Measurements from ENCODE around the gene DPF1.

Gene DPF1

DNA sequence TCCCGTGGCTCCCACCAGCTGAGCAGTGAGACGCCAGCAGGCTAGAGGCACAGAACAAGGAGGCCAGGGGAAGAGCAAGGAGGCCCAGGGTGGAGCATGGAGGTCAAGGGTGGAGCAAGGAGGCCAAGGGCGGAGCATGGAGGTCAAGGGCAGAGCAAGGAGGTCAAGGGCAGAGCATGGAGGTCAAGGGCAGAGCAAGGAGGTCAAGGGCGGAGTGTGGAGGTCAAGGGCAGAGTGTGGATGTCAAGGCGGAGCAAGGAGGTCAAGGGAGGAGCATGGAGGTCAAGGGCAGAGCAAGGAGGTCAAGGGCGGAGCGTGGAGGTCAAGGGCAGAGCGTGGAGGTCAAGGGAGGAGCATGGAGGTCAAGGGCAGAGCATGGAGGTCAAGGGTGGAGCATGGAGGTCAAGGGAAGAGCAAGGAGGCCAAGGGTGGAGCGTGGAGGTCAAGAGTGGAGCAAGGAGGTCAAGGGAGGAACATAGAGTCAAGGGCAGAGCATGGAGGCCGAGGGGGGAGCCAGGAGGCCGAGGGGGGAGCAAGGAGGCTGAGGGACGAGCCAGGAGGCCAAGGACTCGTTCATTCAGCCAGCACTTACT lies 27.7 kb downstream of the DPF1 start:
- no peak for DNase-seq

DNA sequence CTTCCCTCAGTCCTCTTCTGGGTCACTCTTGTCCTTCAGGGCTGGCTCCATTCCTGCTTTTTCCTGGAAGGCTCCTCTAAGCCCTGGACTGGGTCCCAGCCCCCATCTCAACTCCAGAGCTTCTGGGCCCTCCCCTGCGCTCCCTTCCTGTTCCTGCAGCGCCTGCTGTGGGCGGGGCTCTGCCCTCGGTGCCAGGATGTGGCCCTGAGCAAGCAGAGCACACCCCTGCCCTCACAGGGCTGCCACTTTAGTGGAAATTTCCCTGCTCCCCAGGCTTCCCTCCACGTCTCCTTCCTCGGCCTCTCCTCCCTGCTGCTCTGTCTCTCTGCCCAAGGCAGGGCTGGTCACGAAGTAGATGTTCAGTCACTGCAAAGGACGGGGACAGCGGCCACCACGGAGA lies 28.8 kb downstream of the DPF1 start:
- no peak for DNase-seq

DNA sequence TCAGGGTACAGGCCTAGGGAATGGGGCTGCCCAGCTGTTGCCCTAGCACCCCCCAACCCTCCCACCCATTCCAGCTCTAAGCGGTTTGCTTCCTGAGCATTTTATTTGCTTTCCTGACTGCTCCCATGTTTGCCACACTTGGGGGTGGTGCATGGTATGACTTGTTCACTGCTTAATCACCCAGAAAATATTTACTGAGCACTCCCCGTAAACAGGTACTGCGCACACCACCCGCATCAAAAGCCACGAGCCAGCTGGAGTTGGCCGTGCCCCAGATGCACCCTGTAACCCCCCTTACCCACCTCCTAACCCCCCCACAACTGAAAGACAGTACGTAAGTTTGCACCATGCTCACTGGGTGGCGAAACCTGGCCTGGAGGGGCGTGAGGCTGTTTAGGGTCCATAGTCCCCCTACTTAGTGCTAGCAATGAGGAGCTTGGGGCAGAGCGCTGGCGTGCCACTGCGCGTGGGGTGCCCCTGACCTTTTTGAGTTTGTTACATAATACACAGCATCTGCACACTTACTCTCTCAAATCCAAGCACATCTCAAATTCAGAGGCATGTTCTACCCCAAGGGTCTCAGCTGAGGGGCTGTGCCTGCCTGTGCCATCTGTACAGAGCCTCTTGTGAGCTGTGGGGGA lies 29.8 kb downstream of the DPF1 start:
- DNase-seq: no peak

DNA sequence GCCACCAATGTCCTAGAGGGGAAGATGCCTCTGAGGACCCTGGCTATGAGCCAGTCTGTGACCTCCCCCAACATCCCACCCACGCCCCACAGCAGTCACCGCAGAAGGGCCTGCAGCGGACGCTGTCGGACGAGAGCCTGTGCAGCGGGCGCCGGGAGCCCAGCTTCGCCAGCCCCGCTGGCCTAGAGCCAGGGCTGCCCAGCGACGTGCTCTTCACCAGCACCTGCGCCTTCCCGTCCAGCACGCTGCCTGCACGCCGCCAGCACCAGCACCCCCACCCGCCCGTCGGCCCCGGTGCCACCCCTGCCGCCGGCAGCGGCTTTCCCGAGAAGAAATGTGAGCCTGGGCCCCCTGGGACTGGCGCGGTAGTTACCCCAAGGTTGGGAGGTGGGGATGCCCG lies 30.6 kb downstream of the DPF1 start:
- no peak for DNase-seq

DNA sequence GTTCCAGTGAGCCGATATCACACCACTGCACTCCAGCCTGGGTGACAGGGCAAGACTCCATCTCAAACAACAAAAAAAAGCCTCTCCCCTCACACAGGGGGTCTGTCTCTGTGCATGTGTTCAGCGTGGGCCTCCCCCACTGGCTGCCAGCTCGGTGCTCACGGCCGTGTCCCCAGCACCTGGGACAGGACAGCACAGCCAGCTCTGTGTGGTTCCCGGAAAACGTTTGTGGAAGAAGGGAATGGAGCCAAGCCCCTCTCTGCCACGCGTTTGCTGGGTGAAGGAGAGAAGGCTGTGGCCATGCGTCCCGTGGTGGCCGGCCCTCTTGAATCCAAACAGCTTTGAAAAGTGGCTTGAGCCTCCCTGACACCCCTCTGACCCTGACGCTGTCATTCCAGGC lies 32.3 kb downstream of the DPF1 start:
- DNase-seq: no peak

DNA sequence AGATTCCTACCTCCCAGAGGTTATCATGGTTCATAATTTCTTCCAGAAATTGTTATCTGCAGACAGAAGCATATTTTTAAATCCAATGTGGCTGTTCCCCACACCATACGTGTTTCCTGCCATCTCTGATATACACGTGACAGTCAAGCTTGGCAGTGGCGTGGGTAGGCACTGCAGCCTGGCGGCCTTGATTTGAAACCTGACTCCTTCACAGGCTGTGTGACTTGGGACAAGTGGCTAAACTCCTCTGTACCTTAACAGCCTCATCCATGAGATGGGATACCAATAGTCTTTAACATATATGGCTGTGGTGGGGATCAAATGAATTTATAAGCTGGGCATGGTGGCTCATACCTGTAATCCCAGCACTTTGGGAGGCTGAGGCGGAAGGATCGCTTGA lies 33.2 kb downstream of the DPF1 start:
- DNase-seq: no peak

DNA sequence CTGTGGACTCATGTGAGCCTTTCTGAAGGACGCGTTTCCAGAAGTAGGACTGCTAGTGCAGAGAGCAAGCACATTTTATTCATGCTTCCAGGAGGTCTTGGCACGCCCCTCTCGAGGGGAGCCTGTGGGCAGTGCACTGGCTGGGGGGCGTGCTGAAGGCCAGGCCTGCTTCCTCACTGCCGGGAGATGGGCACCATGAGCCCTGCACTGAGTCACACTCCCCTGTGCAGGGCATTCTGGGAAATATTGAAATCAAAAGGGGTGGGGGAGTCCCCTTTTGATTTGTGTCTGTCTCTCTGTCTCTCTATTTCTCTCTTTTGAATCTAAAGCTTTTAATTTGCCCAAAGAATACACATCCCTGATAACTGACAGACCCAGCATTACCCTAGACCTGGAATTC lies 34.0 kb downstream of the DPF1 start:
- no peak for DNase-seq

DNA sequence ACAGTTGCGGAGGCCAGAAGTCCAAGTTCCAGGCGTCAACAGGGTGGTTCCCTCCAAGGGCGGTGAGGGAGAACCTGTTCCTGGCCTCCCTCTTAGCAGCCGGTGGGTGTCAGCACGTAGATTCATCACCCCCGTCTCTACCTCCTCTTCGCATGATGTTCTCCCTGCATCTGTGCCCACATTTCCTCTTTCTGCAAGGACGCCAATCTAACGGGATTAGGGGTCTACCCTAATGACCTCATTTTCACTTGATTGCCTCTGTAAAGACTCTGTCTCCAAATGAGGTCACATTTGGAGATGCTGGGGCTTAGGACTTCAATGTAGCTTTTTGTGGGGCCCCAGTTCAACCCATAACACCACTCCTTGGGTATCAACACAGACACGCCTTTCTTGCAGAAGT lies 38.5 kb downstream of the DPF1 start:
- DNase-seq: no peak

DNA sequence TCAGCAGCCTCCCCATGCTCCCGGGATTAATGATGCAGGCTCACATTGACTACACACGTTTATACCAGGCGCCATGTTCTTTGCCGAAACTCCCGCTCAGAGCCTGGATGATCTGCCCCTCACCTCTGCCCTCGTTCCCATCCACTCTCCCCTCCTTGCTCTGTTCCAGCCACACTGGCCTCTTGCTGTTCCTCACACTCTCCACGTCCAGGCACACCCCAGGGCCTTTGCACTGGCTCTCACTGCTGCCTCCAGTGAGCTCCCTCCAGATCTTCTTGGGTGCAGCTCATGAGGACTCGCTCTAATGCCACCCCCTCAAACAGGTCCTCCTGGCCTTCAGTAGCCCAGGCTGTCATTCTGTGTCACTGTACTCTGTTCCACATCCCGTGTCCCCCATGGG lies 39.2 kb downstream of the DPF1 start:
- DNase-seq: no peak

DNA sequence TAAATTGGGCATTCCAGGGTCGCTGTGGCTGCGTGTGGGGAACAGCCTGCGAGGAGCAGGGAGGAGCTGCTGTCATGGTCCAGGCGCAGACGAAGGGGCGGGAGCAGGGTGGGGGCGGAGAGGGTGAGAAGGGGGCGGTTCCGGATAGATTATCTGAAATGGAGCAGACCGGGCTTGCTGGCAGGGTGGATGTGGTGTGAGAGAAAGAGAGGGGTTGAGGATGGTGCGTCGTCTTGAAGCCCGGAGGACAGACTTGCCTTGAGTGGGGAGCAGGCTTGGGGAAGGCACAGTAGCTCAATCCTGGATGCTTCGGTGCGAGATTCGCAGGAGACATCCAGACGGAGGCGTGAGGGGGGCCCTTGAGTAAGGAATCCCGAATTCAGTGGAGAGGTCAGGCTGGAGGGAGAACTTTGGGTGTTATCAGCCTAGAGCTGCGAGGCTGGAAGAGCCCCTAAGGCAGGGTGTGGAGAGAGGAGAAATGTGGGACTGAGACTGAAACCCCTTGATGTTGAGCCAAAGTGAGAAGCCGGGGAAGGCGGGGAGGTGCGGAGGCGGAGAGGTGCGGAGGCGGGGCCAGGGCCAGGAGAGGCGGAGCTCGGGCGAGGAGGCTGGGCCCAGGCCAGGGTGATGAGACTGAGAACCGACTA lies 40.6 kb downstream of the DPF1 start:
- no peak for DNase-seq

DNA sequence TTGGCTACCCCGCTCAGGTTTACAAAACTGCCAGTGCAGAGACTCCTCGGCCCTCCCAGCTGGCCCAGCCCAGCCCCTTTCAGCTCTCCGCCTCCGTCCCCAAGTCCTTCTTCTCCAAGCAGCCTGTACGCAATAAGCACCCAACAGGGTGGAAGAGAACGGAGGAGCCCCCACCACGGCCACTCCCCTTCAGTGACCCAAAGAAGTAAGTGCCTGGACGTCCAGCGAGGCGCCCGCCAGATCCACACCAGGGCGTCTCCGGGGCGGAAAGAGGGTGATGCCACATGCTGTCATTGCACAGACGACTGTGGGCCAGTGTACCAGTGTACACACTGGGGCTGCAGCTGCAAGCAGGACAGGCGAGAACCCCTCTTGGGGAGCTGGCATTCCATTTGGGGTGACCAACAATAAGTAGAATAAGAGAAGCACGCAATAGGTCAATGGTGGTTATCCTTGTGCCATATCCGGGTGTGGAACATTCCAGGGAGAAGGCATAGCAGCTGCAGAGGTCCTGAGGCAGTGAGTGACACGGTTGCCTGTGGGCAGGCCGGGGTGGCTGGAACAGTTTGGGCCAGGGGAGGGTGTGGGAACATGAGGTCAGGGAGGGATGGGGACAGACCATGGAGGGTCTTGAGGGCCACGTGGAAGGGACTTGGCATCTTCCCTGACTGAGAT lies 41.3 kb downstream of the DPF1 start:
- DNase-seq: no peak

DNA sequence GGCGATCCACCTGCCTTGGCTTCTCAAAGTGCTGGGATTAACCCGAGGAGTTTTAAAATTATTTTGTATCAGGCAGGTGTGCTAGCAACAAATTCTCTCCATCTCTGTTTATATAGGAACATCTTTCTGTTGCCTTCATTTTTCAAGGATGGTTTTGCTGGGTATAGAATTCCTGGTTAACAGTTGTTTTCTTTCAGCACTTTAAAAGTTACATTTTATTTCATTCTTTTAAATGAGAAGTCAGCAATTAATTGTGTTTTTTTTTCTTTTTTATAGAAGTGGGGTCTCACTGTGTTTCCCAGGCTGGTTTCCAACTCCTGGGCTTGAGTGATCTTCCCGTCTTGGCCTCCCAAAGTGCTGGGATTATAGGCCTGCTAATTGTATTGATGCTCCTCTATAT lies 44.0 kb downstream of the DPF1 start:
- no peak for DNase-seq

DNA sequence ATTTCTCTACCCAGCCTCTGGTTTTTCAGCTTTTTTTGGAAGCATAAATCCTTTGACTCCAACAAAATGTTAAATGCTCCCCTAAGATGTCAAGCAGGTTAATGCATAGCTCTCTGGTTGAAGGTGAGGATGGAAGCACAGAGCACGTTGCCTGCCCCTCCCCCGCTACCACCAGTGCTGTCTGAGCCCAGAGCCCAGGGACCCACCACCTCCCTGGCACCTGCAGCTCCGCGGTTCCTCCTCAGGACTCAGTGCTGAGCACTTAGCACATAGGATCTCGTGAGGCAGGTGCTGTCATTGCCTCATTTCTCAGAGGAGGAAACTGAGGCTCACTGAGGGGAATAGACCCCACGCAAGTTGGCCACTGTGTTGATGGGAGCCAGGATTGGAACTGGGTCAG lies 48.6 kb downstream of the DPF1 start:
- DNase-seq: no peak

DNA sequence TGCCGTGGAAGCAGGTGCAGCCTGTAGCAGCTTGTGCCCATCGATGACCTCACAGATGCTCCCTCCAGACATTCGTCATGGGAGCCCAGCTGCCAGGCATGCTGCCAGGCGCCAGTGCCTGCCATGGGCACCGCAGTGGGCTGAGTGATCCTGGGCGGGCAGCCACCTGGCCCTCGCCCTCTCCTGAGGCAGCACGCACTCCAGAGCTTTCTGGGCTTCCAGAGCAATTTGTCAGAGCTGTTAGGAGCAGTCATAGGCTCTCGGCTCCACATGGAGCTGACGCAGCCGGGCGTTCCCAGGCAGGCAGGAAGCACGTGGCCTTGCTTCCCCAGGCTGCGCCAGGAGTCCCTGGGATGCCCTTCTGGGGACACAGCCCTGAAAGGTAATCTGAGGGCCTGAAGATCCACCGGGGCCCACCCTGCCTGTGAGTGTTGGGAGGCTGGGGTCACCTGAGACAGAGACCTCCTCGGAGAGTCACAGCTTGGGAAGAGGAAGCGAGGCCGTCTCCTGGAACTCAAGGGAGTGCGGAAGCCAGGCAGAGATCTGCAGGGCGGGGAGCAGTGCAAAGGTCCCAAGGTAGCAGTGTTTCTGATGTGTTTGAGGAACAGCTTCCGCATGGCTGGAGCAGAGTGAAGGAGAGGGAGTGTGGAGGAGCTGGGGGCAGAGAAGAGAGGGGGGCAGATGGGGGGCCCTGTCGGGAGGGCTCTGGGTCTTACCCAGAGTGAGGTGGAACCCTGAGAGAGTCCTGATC lies 50.6 kb downstream of the DPF1 start:
- no peak for DNase-seq

DNA sequence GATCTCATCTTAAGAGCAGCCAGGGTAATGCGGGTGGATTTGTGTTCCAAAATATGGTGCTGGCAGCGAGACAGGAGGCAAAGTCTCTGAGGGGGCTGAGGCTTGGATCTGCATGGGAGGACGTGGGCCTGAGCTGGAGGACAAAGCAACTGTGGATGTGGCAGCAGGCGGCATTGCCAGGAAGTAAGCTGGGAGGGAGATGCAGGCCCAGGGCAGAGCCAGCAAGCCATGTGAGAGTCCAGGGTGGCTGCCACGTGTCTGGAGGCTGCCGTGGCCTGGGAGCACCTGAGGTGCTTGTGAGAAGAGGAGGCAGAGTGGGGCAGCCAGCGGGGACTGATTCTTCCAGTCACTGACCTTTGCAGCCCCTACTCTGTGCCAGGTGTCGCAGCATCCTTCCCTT lies 52.0 kb downstream of the DPF1 start:
- DNase-seq: no peak

DNA sequence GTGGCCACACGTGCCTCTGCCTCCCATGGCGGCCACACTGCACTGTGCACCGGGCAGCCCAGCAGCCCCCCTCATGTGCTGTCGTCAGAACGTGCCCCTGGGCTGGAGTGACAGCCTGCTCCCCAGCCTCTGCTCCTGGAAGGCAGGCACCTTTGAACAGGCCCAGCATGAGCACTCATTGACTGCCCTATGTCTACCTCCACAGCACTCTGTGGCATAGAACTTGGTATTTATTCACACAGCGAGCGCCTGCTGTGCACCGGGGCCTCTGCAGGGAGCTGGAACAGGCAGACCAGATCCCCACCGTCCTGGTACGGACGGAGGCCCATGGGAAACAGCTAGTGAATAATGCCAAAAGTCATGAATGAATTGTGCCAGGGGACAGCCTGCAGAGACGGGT lies 53.7 kb downstream of the DPF1 start:
- DNase-seq: no peak

DNA sequence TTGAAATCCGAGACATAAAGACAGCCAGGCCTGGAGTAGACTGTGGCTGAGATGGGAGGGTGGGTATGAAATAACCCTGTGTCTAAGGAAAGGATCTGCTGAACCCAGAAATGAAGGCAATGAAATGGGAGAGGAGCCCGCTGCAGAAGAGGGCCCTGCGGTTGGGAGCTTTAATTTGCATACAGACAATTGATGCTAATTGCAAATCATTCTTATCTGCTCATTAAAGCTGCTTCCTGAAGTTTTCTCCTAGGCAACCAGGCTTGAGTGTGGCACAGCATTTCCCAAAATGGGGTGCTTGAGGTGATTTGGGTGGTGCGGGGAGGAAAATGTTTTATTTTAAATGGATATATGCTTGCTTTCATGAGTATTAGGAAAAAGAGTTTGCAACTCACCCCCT lies 55.4 kb downstream of the DPF1 start:
- no peak for DNase-seq

DNA sequence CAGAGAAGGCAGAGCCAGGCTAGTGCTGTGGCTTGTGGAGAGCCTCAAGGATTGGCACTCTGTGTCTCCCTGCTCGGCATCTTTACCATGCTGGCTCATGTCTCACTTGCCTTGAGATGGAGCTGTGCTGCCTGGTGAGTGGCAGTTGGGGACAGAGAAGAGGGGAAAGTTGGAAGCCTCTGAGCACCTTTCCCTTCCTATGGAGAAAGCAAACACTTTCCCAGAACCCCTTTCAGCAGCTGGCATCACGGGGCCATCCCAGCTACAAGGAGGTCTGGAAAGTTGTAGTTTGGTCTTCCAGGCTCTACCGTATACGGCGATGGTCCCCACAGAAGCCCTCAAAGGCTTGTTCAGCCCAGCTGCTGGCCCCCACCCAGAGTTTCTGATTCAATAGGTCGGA lies 58.7 kb downstream of the DPF1 start:
- no peak for DNase-seq

DNA sequence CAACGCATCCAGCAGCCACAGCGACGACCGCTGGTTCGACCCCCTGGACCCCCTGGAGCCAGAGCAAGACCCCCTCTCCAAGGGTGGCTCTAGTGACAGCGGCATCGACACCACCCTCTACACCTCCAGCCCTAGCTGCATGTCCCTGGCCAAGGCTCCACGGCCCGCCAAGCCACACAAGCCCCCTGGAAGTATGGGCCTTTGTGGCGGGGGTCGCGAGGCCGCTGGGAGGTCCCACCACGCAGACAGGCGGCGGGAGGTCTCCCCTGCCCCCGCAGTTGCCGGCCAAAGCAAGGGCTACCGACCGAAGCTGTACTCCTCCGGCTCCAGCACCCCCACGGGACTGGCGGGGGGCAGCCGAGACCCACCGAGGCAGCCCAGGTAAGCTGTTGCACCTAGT lies 59.5 kb downstream of the DPF1 start:
- DNase-seq: no peak

DNA sequence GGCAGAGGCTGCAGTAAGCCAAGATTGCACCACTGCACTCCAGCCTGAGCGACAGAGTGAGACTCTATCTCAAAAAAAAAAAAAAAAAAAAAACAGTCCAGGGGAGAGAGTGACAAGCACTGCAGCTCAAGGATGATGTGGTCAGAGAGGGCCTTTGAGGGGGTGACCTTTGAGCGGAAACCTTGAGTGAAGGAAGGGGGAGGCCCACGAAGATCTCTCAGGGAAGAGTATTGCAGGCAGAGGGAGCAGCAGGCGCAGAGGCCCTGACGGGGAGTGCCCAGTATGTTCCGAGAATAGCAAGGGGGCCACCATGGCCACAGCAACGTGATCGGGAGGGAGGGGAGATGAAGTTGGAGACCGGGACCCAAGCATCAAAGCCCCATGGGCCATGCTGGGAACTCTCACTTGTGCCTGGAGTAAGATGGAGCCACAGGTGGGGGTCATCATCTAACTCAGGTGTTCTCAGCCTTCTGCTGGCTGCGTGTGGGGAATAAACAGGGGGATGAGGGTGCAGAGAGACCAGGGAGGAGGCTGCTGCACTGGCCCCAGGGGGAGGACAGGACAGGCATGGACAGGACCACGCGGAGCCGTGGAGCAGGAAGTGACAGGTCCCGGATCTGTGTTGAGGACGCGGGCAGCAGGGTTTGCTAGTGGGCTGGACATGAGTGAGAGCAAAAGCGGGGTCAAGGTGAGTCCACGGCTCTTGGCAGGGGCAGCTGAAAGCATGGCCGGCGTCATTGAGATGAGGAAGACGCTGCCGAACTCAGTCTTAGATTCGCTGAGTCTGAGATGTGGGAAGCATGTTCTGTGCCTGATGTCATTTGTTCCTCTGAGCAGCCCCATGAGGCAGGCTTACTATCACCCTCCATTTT lies 60.4 kb downstream of the DPF1 start:
- DNase-seq: no peak

DNA sequence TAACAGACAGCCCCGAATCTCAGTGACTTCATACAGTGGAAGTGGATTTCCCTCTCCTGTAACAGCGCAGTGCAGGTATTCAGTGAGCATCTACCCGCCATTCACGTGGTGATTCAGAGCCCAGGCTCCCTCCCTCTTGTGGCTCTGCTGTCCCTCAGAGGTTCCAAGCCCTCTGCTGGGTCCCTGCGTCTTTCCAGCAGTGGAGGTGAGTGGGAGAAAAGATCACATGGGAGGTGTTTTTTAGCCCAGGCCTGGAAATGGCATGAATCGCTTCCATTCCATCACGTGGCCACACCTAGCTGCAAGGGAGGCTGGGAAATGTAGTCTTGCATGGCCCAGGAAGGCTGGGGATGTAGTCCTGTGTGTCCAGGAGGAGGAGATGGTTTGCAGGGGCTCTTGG lies 61.4 kb downstream of the DPF1 start:
- no peak for DNase-seq

DNA sequence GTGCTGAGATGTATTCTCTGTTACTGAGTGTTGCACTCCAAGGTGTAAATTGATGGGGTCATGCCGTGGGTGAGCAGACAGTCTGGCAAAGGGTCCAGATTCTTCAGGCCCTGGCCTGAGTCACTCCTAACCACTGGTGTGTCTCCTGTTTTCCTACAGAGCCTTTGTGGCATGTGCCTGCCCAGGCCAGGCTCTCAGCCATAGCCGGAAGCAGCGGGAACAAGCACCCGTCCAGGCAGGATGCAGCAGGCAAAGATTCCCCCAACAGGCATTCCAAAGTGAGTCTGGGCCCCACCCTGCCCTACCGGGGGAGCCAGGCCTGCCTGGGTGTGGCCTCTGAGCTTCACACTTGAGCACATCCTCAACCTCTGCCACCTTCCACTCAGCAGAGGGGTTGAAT lies 61.9 kb downstream of the DPF1 start:
- no peak for DNase-seq

Measured in activated CD4-positive, alpha-beta T cell treated with anti-CD3 and anti-CD28 coated beads, Interleukin-2, amount 50 U/mL, for 16 hours (primary cell).